Measurements from ENCODE around the gene CMYA5. TPM values are rescaled to one million over a fixed set of nuclear protein-coding genes. Genes with fewer than 3 reads are reported as not detected.
"Not testable (repeated sequence)": the region's sequence is repeated elsewhere in the genome, so short reads cannot be mapped to it uniquely, and the experiment has no call there.

The CMYA5 gene
- total and polyA plus RNA-seq, 2 experiments from 2014 or later = 1.1 to 3.5 TPM

GRCh38 chr5:79672392-79672791 is 17.2 kb upstream of the CMYA5 start:
- Histone ChIP-seq H3K4me3 (no peak overlapping the region), H4K20me1 (ENCODE audit: insufficient read depth, poor library complexity, severe bottlenecking) (no peaks in the 10 kb centered on the region), H3K79me2 (peaks cover 18% of the 10 kb centered on the region), H3K27ac (no peak overlapping the region), H2AFZ (no peak overlapping the region), H3K36me3 (replicated peaks; ENCODE audit: insufficient read depth, low read depth) (no peaks in the 10 kb centered on the region), H3K9me3 (ENCODE audit: low read depth) (no peaks in the 10 kb centered on the region), H3K4me2 (no peak overlapping the region), H3K27me3 (no peaks in the 10 kb centered on the region), H3K4me1 (ENCODE audit: insufficient read depth) (no peaks in the 10 kb centered on the region), H3K9me2 (replicated peaks; ENCODE audit: insufficient read depth) (no peaks in the 10 kb centered on the region)
- WGBS (ENCODE audit: low lambda C conversion rate, missing lambda C conversion rate) = 92% methylated on average over 2 of the region's 2 CpGs
- TF ChIP-seq EZH2 (IDR thresholded peaks at IDR 0.05; ENCODE audit: borderline replicate concordance) (no peak), EZH2phosphoT487 (IDR thresholded peaks at IDR 0.05; ENCODE audit: low read depth, severe bottlenecking, unreplicated experiment) (no peak), CTCF (IDR thresholded peaks at IDR 0.05; ENCODE audit: poor library complexity) (no peak)
- no peak for DNase-seq (ENCODE audit: low spot score)

GRCh38 chr5:79676354-79676753 is 13.3 kb upstream of the CMYA5 start:
- DNase-seq (ENCODE audit: low spot score); H3K4me2 ChIP-seq; H3K27ac ChIP-seq; H4K20me1 ChIP-seq (ENCODE audit: insufficient read depth, poor library complexity, severe bottlenecking); H3K9me2 ChIP-seq (replicated peaks; ENCODE audit: insufficient read depth); H3K27me3 ChIP-seq; H3K4me1 ChIP-seq (ENCODE audit: insufficient read depth); H3K9me3 ChIP-seq (ENCODE audit: low read depth); H3K36me3 ChIP-seq (replicated peaks; ENCODE audit: insufficient read depth, low read depth); H3K4me3 ChIP-seq; H2AFZ ChIP-seq: not testable (repeated sequence)
- 91% methylated on average over 6 of the region's 6 CpGs for WGBS (ENCODE audit: low lambda C conversion rate, missing lambda C conversion rate)
- H3K79me2 ChIP-seq = peaks cover 18% of the 10 kb centered on the region

GRCh38 chr5:79682102-79682501 is 7.5 kb upstream of the CMYA5 start:
- 88% methylated on average over 3 of the region's 3 CpGs for WGBS (ENCODE audit: low lambda C conversion rate, missing lambda C conversion rate)
- DNase-seq (ENCODE audit: low spot score); H3K27me3 ChIP-seq; H2AFZ ChIP-seq; H3K36me3 ChIP-seq (replicated peaks; ENCODE audit: insufficient read depth, low read depth); H4K20me1 ChIP-seq (ENCODE audit: insufficient read depth, poor library complexity, severe bottlenecking); H3K4me3 ChIP-seq; H3K9me2 ChIP-seq (replicated peaks; ENCODE audit: insufficient read depth); H3K4me2 ChIP-seq; H3K27ac ChIP-seq; H3K4me1 ChIP-seq (ENCODE audit: insufficient read depth); H3K9me3 ChIP-seq (ENCODE audit: low read depth); H3K79me2 ChIP-seq: not testable (repeated sequence)

- WGBS (ENCODE audit: low lambda C conversion rate, missing lambda C conversion rate) = 96% methylated on average over 4 of the region's 4 CpGs
- Histone ChIP-seq H3K79me2 (no peaks in the 10 kb centered on the region), H3K36me3 (replicated peaks; ENCODE audit: insufficient read depth, low read depth) (no peaks in the 10 kb centered on the region), H3K9me2 (replicated peaks; ENCODE audit: insufficient read depth) (no peaks in the 10 kb centered on the region), H3K27ac (no peak overlapping the region), H2AFZ (no peak overlapping the region), H3K9me3 (ENCODE audit: low read depth) (no peaks in the 10 kb centered on the region), H3K4me1 (ENCODE audit: insufficient read depth) (no peaks in the 10 kb centered on the region), H3K27me3 (no peaks in the 10 kb centered on the region), H3K4me2 (no peak overlapping the region), H3K4me3 (no peak overlapping the region), H4K20me1 (ENCODE audit: insufficient read depth, poor library complexity, severe bottlenecking) (no peaks in the 10 kb centered on the region)
- DNase-seq (ENCODE audit: low spot score) = no peak
- TF ChIP-seq EZH2phosphoT487 (IDR thresholded peaks at IDR 0.05; ENCODE audit: low read depth, severe bottlenecking, unreplicated experiment) (no peak), CTCF (IDR thresholded peaks at IDR 0.05; ENCODE audit: poor library complexity) (no peak), EZH2 (IDR thresholded peaks at IDR 0.05; ENCODE audit: borderline replicate concordance) (no peak)
These were observed 4.9 kb upstream of the CMYA5 start for GRCh38 chr5:79684782-79685181.

- 73% methylated on average over 3 of the region's 3 CpGs for WGBS (ENCODE audit: low lambda C conversion rate, missing lambda C conversion rate)
- Histone ChIP-seq H3K4me2 (no peak overlapping the region), H2AFZ (no peak overlapping the region), H3K27ac (no peak overlapping the region), H3K4me3 (no peak overlapping the region), H3K79me2 (no peaks in the 10 kb centered on the region), H4K20me1 (ENCODE audit: insufficient read depth, poor library complexity, severe bottlenecking) (no peaks in the 10 kb centered on the region), H3K9me2 (replicated peaks; ENCODE audit: insufficient read depth) (no peaks in the 10 kb centered on the region), H3K9me3 (ENCODE audit: low read depth) (no peaks in the 10 kb centered on the region), H3K4me1 (ENCODE audit: insufficient read depth) (peaks cover 7% of the 10 kb centered on the region), H3K36me3 (replicated peaks; ENCODE audit: insufficient read depth, low read depth) (no peaks in the 10 kb centered on the region), H3K27me3 (no peaks in the 10 kb centered on the region)
- DNase-seq (ENCODE audit: low spot score) = no peak
- TF ChIP-seq EZH2 (IDR thresholded peaks at IDR 0.05; ENCODE audit: borderline replicate concordance) (no peak), EZH2phosphoT487 (IDR thresholded peaks at IDR 0.05; ENCODE audit: low read depth, severe bottlenecking, unreplicated experiment) (no peak), CTCF (IDR thresholded peaks at IDR 0.05; ENCODE audit: poor library complexity) (no peak)
These were observed 4.0 kb upstream of the CMYA5 start for GRCh38 chr5:79685627-79686026.
